IgD-negative memory B cell (primary cell): ENCODE measurements around the gene ZNF536. TPM values are rescaled to one million over a fixed set of nuclear protein-coding genes. Genes with fewer than 3 reads are reported as not detected.

Source experiments
- H3K27ac Mint-ChIP-seq, 3 donors: one replicate each; pipeline ENCODE4 v1.8.0; 2020 to 2022; ENCODE audit warnings: mild to moderate bottlenecking in 3 of 3, mixed read lengths in 3 of 3, moderate library complexity in 1 of 3
- H3K27me3 Mint-ChIP-seq: one replicate; pipeline ENCODE4 v1.8.0; 2021; ENCODE audit warnings: mixed read lengths
- H3K36me3 Mint-ChIP-seq: one replicate; pipeline ENCODE4 v1.8.0; 2020; ENCODE audit warnings: mild to moderate bottlenecking, mixed read lengths
- H3K4me1 Mint-ChIP-seq, 3 donors: one replicate each; pipeline ENCODE4 v1.8.0; 2020 to 2022; ENCODE audit warnings: mixed read lengths in 3 of 3, mild to moderate bottlenecking in 1 of 3
- H3K4me3 Mint-ChIP-seq, 4 donors: one replicate each; pipeline ENCODE4 v1.8.0; 2020 to 2022; ENCODE audit warnings: mild to moderate bottlenecking in 4 of 4, mixed read lengths in 4 of 4, moderate library complexity in 3 of 4
- H3K9me3 Mint-ChIP-seq, 3 donors: one replicate each; pipeline ENCODE4 v1.8.0; 2020 to 2021; ENCODE audit warnings: mixed read lengths in 3 of 3, mild to moderate bottlenecking in 1 of 3
- polyA plus RNA-seq: library from polyadenylated mRNA; unstranded; fragments of 300-500 nt; fragmentation: Illumina TruSeq; gene quantifications from one replicate; pipeline ENCODE4 v1.2.3, GENCODE V29; 2021

Gene ZNF536
- polyA plus RNA-seq, 1 donor from 2014 or later, result not detected

DNA sequence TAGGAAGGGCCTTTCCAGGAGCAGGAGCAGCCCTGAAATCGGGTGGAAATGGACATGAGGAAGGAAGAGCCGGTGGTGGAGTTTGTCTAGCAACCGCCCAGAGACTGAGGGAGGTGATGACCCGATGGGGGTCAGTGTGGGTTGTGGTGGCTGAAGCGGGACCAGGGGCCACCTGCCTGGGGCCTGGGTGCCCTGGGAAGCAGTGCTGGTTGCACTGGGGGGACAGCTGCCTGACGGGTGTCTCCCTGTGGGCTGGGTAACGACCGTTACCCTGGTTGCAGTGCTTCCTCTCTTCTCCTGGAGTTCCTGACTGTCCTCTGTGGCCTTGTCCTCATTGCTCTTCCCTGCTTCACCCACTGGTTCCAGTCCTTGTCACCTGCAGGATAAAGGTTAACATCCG, 13.0 kb downstream of the ZNF536 start:
- H3K4me1 Mint-ChIP-seq, result peaks cover 0 to 2% (median 0%) of the 10 kb centered on the region in 3 donors
- H3K27me3 Mint-ChIP-seq, result peaks cover 1% of the 10 kb centered on the region
- no peak overlapping the region for H3K4me3 Mint-ChIP-seq
- H3K27ac Mint-ChIP-seq, result no peak overlapping the region
- H3K36me3 Mint-ChIP-seq, result no peaks in the 10 kb centered on the region
- peaks cover 0 to 2% (median 0%) of the 10 kb centered on the region in 3 donors for H3K9me3 Mint-ChIP-seq

DNA sequence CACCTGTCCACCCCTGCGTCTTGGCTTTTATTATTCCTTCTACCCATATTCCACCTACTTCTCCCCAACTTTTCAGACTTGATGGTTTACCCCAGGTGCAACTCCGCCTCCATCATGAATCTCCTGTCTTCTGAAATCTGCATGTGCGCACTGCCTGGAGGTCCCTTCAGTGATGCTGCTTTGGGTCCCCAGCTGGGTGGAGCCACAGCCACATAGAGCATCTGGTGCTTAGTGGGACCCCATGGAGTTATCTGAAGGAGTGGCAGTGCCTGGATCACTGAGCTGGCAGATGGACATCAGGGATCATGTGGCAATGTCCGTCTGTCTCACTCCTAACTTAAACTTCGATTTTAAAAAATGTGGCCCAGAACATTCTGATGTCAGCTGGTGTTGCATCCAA, 13.5 kb downstream of the ZNF536 start:
- Mint-ChIP-seq H3K36me3 (no peaks in the 10 kb centered on the region), H3K4me3 (no peak overlapping the region), H3K9me3 (peaks cover 0 to 2% (median 0%) of the 10 kb centered on the region in 3 donors), H3K27me3 (peaks cover 1% of the 10 kb centered on the region), H3K27ac (no peak overlapping the region), H3K4me1 (peaks cover 0 to 2% (median 0%) of the 10 kb centered on the region in 3 donors)

DNA sequence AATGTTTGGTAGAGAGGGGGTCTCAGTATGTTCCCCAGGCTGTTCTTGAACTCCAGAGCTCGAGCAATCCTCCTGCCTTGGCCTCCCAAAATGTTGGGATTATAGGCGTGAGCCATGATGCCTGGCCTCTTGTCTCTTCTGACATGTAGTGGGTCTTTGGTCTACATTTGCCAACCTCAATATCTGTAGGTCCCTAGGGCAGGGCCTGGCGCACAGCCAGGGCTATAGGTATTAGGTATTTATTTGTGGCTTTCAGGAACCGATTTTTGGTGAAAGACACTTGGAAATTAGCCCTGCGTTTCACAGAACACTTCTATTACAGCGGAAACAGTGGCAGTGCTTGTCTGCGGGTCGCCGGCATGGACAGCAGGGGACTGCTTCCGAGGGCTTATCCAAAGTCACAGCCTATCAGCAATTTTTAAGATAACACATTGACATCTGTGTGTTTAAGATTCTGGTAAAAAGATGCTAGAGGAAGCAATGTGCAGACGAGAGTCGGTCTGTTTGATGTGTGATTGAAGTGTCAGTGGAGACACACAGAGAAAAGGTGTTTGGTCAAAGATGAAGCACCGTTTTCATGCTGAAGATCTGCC, 14.5 kb downstream of the ZNF536 start:
- Mint-ChIP-seq H3K4me1 (peaks cover 0 to 2% (median 0%) of the 10 kb centered on the region in 3 donors), H3K27me3 (peaks cover 1% of the 10 kb centered on the region), H3K9me3 (peaks cover 0 to 4% (median 0%) of the 10 kb centered on the region in 3 donors), H3K4me3 (peak overlapping the region in 1 of 4 donors; percentile 14), H3K27ac (no peak overlapping the region), H3K36me3 (no peaks in the 10 kb centered on the region)

DNA sequence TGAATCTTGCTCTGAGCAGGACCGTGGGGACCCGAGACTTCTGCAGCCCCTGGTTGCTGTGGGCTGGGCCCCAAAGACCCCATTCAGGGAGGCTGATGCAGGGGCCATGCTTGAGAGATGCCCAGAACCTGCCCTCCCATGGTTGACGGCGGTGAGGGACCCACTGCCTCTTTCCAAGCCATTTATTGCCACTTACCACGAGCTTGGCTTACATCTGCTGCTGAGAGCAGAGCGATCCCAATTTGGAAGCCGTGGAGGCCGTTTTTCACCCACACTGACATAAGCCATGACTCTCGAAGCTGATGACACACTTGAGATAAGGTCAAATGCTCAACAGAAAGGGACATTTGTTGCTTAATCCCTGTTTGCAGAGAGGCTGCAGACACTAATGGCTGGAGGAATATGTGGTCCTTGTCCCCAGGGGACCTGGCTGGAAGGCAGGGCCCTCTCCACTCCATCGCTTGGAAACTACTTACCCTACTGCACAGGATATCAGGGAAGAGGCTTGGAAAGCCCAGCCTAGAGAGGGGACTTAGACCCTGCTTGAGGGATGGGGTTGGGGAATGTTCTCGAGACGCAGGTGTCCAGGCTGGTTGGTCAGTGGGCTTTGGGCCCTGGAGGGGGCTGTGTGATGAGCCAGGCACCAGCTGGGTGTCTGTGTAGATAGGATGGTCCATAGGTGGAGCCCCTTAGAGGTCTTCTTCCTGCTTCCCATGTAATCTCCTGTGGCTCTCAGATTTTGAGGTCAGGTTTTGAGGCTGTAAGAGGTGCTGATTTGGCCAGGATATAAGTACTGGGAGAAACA, 15.3 kb downstream of the ZNF536 start:
- Mint-ChIP-seq H3K9me3 (peaks cover 0 to 4% (median 0%) of the 10 kb centered on the region in 3 donors), H3K27me3 (peaks cover 1% of the 10 kb centered on the region), H3K27ac (no peak overlapping the region), H3K4me3 (peak overlapping the region in 1 of 4 donors; percentile 15), H3K4me1 (peaks cover 0 to 2% (median 0%) of the 10 kb centered on the region in 3 donors), H3K36me3 (no peaks in the 10 kb centered on the region)

DNA sequence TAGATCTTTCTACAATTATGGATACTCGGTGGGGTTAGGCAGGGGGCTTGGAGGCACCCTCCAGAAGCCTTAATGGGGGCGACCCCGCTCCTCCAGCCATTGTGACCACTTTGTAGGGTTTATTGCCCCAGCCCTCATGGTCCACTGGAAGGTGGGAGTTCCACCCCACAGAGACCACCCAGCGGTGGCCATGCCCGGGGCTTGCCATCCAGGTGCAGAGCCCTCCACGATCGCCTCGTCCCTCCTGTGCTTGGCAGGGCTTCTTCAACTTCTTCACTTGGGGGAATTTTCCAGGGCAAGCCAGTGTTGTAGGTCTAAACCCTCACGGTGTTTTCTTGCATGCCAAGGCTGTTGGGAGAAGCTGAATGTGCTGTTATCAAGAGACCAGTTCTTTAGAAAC, 16.1 kb downstream of the ZNF536 start:
- H3K4me1 Mint-ChIP-seq, result peaks cover 0 to 2% (median 0%) of the 10 kb centered on the region in 3 donors
- peaks cover 0 to 4% (median 0%) of the 10 kb centered on the region in 3 donors for H3K9me3 Mint-ChIP-seq
- H3K36me3 Mint-ChIP-seq, result no peaks in the 10 kb centered on the region
- H3K27ac Mint-ChIP-seq, result no peak overlapping the region
- H3K4me3 Mint-ChIP-seq, result peak overlapping the region in 1 of 4 donors; percentile 15
- H3K27me3 Mint-ChIP-seq, result peaks cover 1% of the 10 kb centered on the region

DNA sequence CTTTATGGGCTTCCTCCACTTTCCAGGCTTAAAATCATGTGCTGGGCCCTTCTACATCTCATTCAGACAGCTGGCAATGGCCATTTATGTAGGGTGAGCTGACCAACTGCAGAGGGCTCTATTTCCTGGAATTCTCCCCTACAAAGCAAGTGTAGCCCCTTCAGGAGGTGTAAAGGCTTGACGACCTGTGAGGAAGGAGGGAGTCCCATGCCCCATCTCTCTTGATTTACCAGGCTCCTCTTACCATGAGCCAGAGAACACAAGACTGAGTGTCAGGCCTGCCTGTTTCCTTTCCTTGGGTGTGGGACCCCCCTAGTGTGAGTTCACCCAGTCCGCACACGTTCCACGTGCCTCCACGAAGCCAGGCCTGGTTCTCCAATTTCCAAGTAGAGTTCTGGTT, 16.6 kb downstream of the ZNF536 start:
- H3K27me3 Mint-ChIP-seq, result peaks cover 1% of the 10 kb centered on the region
- no peaks in the 10 kb centered on the region for H3K36me3 Mint-ChIP-seq
- H3K4me3 Mint-ChIP-seq, result no peak overlapping the region
- H3K27ac Mint-ChIP-seq, result no peak overlapping the region
- peaks cover 0 to 3% (median 0%) of the 10 kb centered on the region in 3 donors for H3K4me1 Mint-ChIP-seq
- H3K9me3 Mint-ChIP-seq, result peaks cover 0 to 4% (median 0%) of the 10 kb centered on the region in 3 donors

DNA sequence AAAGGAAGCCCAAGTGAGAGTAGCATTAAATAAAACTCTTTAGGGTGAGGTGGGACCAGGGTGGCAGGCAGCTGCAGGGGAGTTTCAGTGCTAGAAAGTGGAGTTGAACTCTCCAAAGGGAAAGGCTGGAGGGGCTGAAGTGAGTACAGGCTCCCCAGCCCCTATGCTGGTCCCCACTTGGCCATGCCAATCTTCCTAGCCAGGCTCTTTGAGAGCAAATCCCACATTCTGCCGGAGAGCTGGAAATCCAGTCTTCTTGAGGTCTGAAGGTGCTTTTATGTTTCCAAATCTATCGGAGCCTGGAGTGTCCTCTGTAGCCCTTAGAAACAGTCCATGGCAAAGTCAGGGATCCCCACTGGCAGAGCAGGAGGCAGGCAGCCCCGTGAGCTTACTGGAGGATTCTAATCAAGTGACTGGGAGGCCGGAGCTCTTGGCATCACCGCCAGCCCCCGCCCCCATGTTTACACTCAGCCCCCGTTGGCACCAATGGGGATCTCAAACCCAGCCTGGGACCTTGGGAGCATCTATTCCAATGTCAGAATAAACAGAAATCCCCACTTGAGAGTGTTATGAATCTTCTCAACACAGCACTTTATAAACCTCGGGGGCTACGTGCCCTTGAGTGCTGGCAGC, 18.3 kb downstream of the ZNF536 start:
- Mint-ChIP-seq H3K27ac (no peak overlapping the region), H3K4me1 (peaks cover 0 to 2% (median 0%) of the 10 kb centered on the region in 3 donors), H3K9me3 (peaks cover 0 to 4% (median 4%) of the 10 kb centered on the region in 3 donors), H3K4me3 (no peak overlapping the region), H3K27me3 (peaks cover 1% of the 10 kb centered on the region), H3K36me3 (no peaks in the 10 kb centered on the region)

DNA sequence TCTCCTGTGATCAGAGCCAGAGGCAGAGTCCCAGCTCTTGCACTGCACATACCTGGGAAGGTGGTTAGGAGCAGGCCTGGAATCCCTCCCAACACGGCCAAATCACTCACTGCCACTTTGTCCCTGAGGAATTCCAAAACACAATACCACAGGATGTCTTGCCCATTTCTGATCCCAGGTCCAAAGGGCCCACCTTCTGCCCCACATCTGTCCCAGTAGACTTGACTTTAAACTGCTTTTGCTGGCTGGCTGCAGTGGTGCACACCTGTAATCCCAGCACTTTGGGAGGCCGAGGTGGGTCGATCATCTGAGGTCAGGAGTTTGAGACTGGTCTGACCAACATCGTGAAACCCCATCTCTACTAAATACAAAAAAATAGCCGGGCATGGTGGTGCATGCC, 18.9 kb downstream of the ZNF536 start:
- H3K9me3 Mint-ChIP-seq, result peaks cover 0 to 5% (median 4%) of the 10 kb centered on the region in 3 donors

DNA sequence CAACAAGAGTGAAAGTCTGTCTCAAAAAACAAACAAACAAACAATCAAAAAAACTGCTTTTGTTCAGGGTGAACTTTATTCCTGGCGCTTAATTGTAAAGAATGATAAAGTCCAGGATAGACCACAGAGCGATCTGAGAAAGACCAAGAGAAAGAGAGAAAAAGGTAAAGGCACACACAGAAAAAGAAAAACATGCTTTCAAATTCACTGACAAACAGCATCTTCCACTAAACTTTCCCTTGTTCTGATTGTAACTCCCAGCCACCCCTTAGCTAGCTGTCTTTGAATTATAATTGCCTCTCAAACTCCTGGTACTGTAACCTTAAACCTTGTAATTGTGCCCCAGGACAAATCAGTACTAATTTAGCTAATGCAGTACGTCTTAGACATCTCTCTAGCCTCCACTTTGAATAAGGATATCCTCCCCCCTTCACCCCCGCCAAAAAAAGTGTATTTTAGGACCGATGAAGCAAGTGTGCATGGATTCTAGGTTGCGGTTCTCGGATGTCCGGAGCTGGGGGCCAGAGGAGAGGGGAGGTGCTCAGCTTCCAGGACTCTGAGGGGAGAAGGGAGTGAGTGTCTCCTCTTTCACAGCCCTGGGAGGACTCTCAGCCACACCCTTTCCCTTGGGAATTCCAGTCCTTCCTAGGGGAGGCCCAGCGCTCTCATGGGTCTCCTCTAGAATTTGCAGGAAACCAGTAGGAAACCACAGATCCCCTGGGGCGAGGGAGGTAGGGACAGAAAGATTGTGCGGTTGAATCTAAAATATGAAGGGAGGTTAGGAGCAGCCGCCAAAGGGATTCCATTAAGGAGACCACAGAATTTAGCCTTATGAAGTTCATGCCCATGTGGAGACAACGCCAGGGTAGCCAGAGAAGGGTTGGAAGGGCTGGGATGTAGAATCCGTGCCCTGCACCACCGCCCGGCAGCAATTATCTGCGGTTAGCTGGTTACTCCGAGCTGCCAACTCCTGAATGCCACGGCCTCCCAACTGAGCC, 19.7 kb downstream of the ZNF536 start:
- no peaks in the 10 kb centered on the region for H3K36me3 Mint-ChIP-seq
- H3K4me3 Mint-ChIP-seq, result no peak overlapping the region
- peak overlapping the region in 1 of 3 donors; percentile 77 for H3K27ac Mint-ChIP-seq
- peaks cover 1% of the 10 kb centered on the region for H3K27me3 Mint-ChIP-seq
- peaks cover 0 to 2% (median 0%) of the 10 kb centered on the region in 3 donors for H3K4me1 Mint-ChIP-seq
- H3K9me3 Mint-ChIP-seq, result peaks cover 0 to 7% (median 4%) of the 10 kb centered on the region in 3 donors

More for the DNA sequence above, 18.9 kb downstream of the ZNF536 start:
- H3K27ac Mint-ChIP-seq, result peak overlapping the region in 1 of 3 donors; percentile 77
- no peaks in the 10 kb centered on the region for H3K36me3 Mint-ChIP-seq
- peaks cover 0 to 2% (median 0%) of the 10 kb centered on the region in 3 donors for H3K4me1 Mint-ChIP-seq
- H3K27me3 Mint-ChIP-seq, result peaks cover 1% of the 10 kb centered on the region
- H3K4me3 Mint-ChIP-seq, result no peak overlapping the region

DNA sequence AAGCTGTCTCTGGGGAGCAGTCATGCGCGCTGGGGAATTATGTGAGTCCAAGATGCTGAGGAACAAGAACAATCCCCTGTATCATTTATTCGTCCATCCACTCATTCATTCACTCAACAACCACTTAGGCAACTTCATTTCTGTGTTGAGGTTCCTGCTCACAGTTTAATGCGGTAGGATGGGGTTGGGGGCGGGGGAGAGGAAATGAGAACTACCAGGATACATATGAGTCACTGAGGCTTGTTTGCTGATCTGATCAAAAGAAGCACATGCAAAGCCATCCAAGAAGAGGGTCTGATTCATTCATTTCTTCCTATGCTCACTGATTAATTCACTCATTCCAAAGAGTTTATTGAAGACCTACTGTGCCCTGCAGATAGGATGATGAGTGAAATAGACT, 20.9 kb downstream of the ZNF536 start:
- Mint-ChIP-seq H3K4me3 (no peak overlapping the region), H3K36me3 (no peaks in the 10 kb centered on the region), H3K27ac (no peak overlapping the region), H3K9me3 (peaks cover 2 to 7% (median 7%) of the 10 kb centered on the region in 3 donors), H3K4me1 (peaks cover 0 to 2% (median 0%) of the 10 kb centered on the region in 3 donors), H3K27me3 (peaks cover 1% of the 10 kb centered on the region)

DNA sequence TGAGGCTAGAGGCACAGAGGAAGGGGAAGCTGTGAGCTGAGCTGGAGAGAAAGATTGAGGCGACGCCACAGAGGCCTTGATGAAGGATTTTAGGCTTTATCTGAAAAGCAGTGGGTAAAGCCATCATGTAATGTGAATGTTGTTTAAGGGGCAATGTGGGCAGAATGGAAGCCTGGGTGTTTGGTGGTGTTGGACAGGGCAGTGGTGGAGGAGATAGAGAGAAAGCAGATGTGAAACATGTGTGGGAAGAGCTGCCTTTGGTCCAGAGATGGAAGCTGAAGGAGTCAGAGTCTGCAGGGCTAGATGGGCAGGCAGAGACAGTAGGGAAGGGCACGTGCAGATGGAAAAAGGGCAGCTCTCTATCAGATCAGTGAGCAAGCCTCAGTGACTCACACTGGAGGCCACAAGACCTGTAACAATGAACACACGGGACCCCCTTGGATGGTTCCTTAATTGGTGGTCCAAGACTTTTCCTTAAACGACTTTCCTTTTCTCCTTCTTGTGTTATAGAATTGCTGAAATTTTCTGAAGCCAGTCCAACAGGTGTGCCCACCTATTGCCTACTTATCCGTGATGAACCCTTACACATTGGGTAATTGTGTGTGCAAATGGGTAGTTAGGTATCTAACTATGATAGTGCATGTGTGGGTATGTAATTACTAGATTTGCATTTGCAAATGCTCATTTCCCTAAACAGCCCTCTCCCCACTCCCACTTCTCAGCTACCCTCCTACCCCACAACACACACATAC, 21.7 kb downstream of the ZNF536 start:
- no peaks in the 10 kb centered on the region for H3K27me3 Mint-ChIP-seq
- peaks cover 0 to 2% (median 0%) of the 10 kb centered on the region in 3 donors for H3K4me1 Mint-ChIP-seq
- H3K36me3 Mint-ChIP-seq, result no peaks in the 10 kb centered on the region
- no peak overlapping the region for H3K27ac Mint-ChIP-seq
- peaks cover 2 to 7% (median 7%) of the 10 kb centered on the region in 3 donors for H3K9me3 Mint-ChIP-seq
- H3K4me3 Mint-ChIP-seq, result no peak overlapping the region

DNA sequence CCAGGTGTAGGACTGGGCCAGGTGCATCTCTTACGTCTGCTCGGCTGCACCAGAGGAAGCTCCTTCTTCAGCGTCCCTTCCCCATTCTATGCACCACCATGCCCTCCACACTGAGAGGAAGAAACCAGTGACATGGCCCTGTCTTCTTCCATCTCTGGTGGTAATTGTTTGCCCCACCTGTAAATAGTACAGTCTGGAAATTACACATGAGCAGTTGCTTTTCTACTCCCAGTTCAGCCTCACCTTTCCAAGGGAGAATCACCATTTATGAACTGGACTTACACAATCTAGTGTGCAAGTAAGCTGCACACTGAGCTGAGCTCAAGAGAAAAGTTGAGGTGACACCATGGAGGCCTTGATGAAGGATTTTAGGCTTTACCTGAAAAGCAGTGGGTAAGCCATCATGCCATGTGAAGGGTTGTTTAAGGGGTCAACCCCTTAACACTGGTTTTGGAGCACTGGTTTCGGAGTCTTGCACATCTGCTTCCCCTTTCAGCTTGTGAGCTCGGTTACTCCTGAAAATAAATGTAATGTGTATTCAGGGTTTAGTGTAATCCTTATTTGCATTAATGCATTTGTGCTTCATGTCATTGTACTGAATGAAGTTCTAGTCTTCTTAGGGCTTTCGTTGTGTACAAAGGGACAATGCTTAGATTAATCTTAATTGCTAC, 22.4 kb downstream of the ZNF536 start:
- H3K27me3 Mint-ChIP-seq, result no peaks in the 10 kb centered on the region
- peaks cover 0 to 2% (median 0%) of the 10 kb centered on the region in 3 donors for H3K4me1 Mint-ChIP-seq
- peaks cover 2 to 7% (median 7%) of the 10 kb centered on the region in 3 donors for H3K9me3 Mint-ChIP-seq
- no peak overlapping the region for H3K4me3 Mint-ChIP-seq
- H3K36me3 Mint-ChIP-seq, result no peaks in the 10 kb centered on the region
- H3K27ac Mint-ChIP-seq, result no peak overlapping the region

DNA sequence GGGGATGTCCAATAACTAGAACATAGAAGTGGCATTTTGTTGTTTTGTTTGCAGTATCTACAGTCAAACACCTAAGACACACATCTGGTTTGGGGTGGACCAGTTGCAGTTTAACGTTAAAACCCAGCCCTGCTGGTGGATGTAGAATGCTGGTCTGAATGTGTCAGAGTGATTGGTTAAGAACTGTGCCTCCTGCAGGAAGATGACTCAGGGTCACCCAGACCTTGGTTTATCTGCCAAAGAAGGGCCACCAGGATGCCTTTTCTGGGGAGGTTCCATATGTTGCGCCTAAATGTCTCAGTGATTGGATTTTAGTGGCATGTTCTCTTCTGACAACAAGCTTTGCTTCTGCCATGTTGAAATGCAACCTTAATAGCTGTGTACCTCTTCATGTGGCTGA, 23.1 kb downstream of the ZNF536 start:
- Mint-ChIP-seq H3K27me3 (no peaks in the 10 kb centered on the region), H3K36me3 (no peaks in the 10 kb centered on the region), H3K4me1 (peaks cover 0 to 2% (median 0%) of the 10 kb centered on the region in 3 donors), H3K27ac (no peak overlapping the region), H3K9me3 (peaks cover 2 to 7% (median 7%) of the 10 kb centered on the region in 3 donors), H3K4me3 (no peak overlapping the region)
